ENCODE measurements around the gene AGBL5. TPM values are rescaled to one million over a fixed set of nuclear protein-coding genes. Genes with fewer than 3 reads are reported as not detected.

AGBL5 gene
- total RNA-seq, 1 experiment from 2014 or later = 25.2 TPM

GRCh38 chr2:27078267-27079194 is 27.1 kb downstream of the AGBL5 start, which contains the start of gene EMILIN1:
EMILIN1 (plus strand) TSS chr2:27078615; CDS start chr2:27079066, 451 bp downstream.
- DNase-seq (ENCODE audit: low spot score) = peak; percentile 83

GRCh38 chr2:27079233-27080139 is 28.0 kb downstream of the AGBL5 start:
- DNase-seq (ENCODE audit: low spot score) = no peak

GRCh38 chr2:27080140-27080469 is 28.6 kb downstream of the AGBL5 start:
- DNase-seq (ENCODE audit: low spot score) = no peak

GRCh38 chr2:27080603-27080936 is 29.1 kb downstream of the AGBL5 start:
- no peak for DNase-seq (ENCODE audit: low spot score)

GRCh38 chr2:27081984-27082772 is 30.7 kb downstream of the AGBL5 start:
- no peak for DNase-seq (ENCODE audit: low spot score)

GRCh38 chr2:27082773-27083409 is 31.4 kb downstream of the AGBL5 start:
- DNase-seq (ENCODE audit: low spot score) = no peak

GRCh38 chr2:27083410-27084296 is 32.2 kb downstream of the AGBL5 start:
- DNase-seq (ENCODE audit: low spot score) = no peak

GRCh38 chr2:27084297-27085061 is 33.0 kb downstream of the AGBL5 start:
- no peak for DNase-seq (ENCODE audit: low spot score)

GRCh38 chr2:27085062-27085672 is 33.7 kb downstream of the AGBL5 start:
- no peak for DNase-seq (ENCODE audit: low spot score)

GRCh38 chr2:27085673-27086089 is 34.2 kb downstream of the AGBL5 start:
- DNase-seq (ENCODE audit: low spot score) = peak; percentile 39

GRCh38 chr2:27086090-27086723 is 34.7 kb downstream of the AGBL5 start:
- DNase-seq (ENCODE audit: low spot score) = peak; percentile 67

GRCh38 chr2:27086724-27087593 is 35.5 kb downstream of the AGBL5 start, which contains the start of gene KHK:
KHK (plus strand) TSS chr2:27086772; CDS start chr2:27087260, 488 bp downstream.
- no peak for DNase-seq (ENCODE audit: low spot score)

GRCh38 chr2:27087823-27088410 is 36.4 kb downstream of the AGBL5 start:
- no peak for DNase-seq (ENCODE audit: low spot score)

GRCh38 chr2:27088634-27089033 is 37.2 kb downstream of the AGBL5 start:
- no peak for DNase-seq (ENCODE audit: low spot score)

GRCh38 chr2:27089111-27089954 is 37.9 kb downstream of the AGBL5 start:
- DNase-seq (ENCODE audit: low spot score) = no peak

Data from H4 (cell line).